ENCODE measurements around the gene FHOD3. TPM values are rescaled to one million over a fixed set of nuclear protein-coding genes. Genes with fewer than 3 reads are reported as not detected.

The FHOD3 gene
- total and polyA plus RNA-seq, 2 of the 8 experiments (the other 6 are each of a cell fraction or from before 2014, with no cell fraction given), result 9.7 to 10.5 TPM

DNA sequence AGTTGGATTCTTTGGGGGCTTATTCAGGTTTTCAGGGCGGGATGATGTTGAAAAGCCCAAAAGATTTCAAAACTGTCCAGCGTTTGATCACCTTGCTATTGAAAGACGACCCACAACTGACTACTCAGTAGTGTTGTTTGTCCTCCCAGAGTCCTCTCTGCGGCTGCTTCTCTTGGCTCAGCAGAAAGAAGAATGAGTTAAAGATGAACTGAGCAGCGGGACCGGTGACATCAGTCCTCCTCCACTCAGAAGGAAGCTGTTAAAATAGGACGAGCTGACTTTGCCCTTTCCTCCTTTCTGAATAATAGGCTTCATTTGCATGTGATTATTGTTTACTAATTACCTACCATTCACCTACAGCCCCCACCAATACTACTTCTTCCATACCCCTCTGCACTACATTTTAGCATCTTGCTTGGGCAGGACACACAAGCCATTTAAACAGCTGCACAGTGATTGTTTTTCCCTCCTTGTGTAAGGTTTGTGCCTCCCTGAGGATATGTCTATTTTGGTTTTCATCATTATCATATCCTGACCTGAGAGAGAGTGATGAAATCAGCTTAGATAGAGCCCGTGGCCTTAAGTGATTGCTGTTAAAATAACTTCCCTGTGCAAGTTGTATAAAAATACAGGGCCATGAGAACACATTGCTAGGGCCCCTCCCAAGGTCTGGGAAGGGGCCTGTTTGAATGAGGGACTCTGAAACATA lies 261.8 kb downstream of the FHOD3 start:
- H2AFZ ChIP-seq (ENCODE audit: low read length), result no peak overlapping the region
- no peak overlapping the region for H4K91ac ChIP-seq (replicated peaks; ENCODE audit: insufficient read length, low read length)
- H3K56ac ChIP-seq (replicated peaks; ENCODE audit: insufficient read length, low read depth, low read length), result no peak overlapping the region
- no peak overlapping the region for H2BK5ac ChIP-seq (ENCODE audit: low read depth, low read length)
- peaks cover 0 to 15% (median 6%) of the 10 kb centered on the region in 4 experiments; a peak in 4 of 7 replicates for H3K4me1 ChIP-seq (replicated peaks in 1 of 4; ENCODE audit: control insufficient read depth in 3 of 4, insufficient read depth in 4 of 4, low read length in 3 of 4)
- no peak overlapping the region for H4K5ac ChIP-seq (ENCODE audit: insufficient read length, low read depth, low read length)
- H2BK120ac ChIP-seq (replicated peaks; ENCODE audit: low read depth, low read length), result no peak overlapping the region
- H3K14ac ChIP-seq (ENCODE audit: insufficient read length), result no peak overlapping the region
- H3K27ac ChIP-seq (ENCODE audit: low read depth, low read length), result no peak overlapping the region
- H4K20me1 ChIP-seq (replicated peaks in 1 of 2; ENCODE audit: control insufficient read depth in 1 of 2, insufficient read depth in 2 of 2, low read length in 2 of 2), result no peaks in the 10 kb centered on the region
- no peak overlapping the region for H3K4me2 ChIP-seq (ENCODE audit: insufficient read depth in 1 of 2, low read depth in 2 of 2, low read length in 2 of 2)
- no peak overlapping the region for H3K4me3 ChIP-seq (ENCODE audit: extremely low read depth in 1 of 4, insufficient read depth in 2 of 4, low read depth in 3 of 4, low read length in 4 of 4)
- no peak for TF ChIP-seq RFX5 (IDR thresholded peaks at IDR 0.05; ENCODE audit: borderline replicate concordance, low read depth, low read length)
- no peak for TF ChIP-seq HDAC6 (IDR thresholded peaks at IDR 0.05; ENCODE audit: low read depth, low read length)
- no peak for TF ChIP-seq GTF2F1 (IDR thresholded peaks at IDR 0.05; ENCODE audit: borderline replicate concordance, low read depth, low read length)
- no peak for TF ChIP-seq SP2 (IDR thresholded peaks at IDR 0.05; ENCODE audit: low read length)
- TF ChIP-seq CEBPB (IDR thresholded peaks at IDR 0.05; ENCODE audit: low read depth, low read length), result no peak
- TF ChIP-seq, protein P1, sequence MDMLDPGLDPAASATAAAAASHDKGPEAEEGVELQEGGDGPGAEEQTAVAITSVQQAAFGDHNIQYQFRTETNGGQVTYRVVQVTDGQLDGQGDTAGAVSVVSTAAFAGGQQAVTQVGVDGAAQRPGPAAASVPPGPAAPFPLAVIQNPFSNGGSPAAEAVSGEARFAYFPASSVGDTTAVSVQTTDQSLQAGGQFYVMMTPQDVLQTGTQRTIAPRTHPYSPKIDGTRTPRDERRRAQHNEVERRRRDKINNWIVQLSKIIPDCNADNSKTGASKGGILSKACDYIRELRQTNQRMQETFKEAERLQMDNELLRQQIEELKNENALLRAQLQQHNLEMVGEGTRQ (IDR thresholded peaks at IDR 0.05; ENCODE audit: low read length), result no peak
- no peak for TF ChIP-seq MAFK (IDR thresholded peaks at IDR 0.05; ENCODE audit: low read depth, low read length)
- TF ChIP-seq HDAC2 (IDR thresholded peaks at IDR 0.05; ENCODE audit: borderline replicate concordance in 1 of 2, low read depth in 2 of 2, low read length in 2 of 2), result no peak
- TF ChIP-seq, protein P2, sequence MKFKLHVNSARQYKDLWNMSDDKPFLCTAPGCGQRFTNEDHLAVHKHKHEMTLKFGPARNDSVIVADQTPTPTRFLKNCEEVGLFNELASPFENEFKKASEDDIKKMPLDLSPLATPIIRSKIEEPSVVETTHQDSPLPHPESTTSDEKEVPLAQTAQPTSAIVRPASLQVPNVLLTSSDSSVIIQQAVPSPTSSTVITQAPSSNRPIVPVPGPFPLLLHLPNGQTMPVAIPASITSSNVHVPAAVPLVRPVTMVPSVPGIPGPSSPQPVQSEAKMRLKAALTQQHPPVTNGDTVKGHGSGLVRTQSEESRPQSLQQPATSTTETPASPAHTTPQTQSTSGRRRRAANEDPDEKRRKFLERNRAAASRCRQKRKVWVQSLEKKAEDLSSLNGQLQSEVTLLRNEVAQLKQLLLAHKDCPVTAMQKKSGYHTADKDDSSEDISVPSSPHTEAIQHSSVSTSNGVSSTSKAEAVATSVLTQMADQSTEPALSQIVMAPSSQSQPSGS (IDR thresholded peaks at IDR 0.05; ENCODE audit: low read length), result no peak
- TF ChIP-seq SRF (IDR thresholded peaks at IDR 0.05; ENCODE audit: low read depth, low read length), result no peak
- no peak overlapping the region for H3K23ac ChIP-seq (ENCODE audit: insufficient read length)
- H3K27me3 ChIP-seq (replicated peaks in 1 of 4; ENCODE audit: control insufficient read depth in 3 of 4, extremely low read depth in 1 of 4, insufficient read depth in 3 of 4, low read length in 3 of 4), result no peaks in the 10 kb centered on the region
- H2BK15ac ChIP-seq (ENCODE audit: low read length), result no peak overlapping the region
- no peaks in the 10 kb centered on the region; the same call in 1 of the 2 replicates for H3K79me1 ChIP-seq (ENCODE audit: low read depth, low read length)
- H3K36me3 ChIP-seq (ENCODE audit: control insufficient read depth in 2 of 4, insufficient read depth in 4 of 4, low read length in 3 of 4), result no peaks in the 10 kb centered on the region; a peak in 1 of 8 replicates
- no peak overlapping the region for H4K8ac ChIP-seq (ENCODE audit: extremely low read depth, insufficient read depth, low read length)
- H3K18ac ChIP-seq (ENCODE audit: extremely low read depth, low read length), result no peak overlapping the region
- WGBS, 2 experiments (ENCODE audit: extremely low coverage in 1 of 2, insufficient coverage in 1 of 2, insufficient read length in 1 of 2, insufficient replicate concordance in 2 of 2, low coverage in 1 of 2, low lambda C conversion rate in 2 of 2, missing lambda C conversion rate in 1 of 2), result 82% methylated on average over 8 of the region's 8 CpGs; no CpG with 5 or more reads in 1 of the 2 experiments
- no peak for FAIRE-seq
- H3K9me3 ChIP-seq (ENCODE audit: insufficient read depth in 2 of 2, low read depth in 1 of 2, low read length in 1 of 2), result no peaks in the 10 kb centered on the region
- ChIA-PET CTCF (ENCODE audit: partially characterized antibody) (interaction anchor here (1.0 to 2.7 kb wide), 5 partner anchors 13 to 147 kb away, joined by 3 to 21 read pairs (median 5); no protein-coding TSS in a partner anchor), POLR2A (ENCODE audit: partially characterized antibody) (no interaction called here)
- H3K23me2 ChIP-seq (ENCODE audit: low read depth, low read length), result no peaks in the 10 kb centered on the region
- DNase-seq (ENCODE audit: low read depth in 1 of 2, low spot score in 2 of 2), result no peak
- H3K4ac ChIP-seq (replicated peaks; ENCODE audit: insufficient read length, low read depth, low read length), result no peak overlapping the region
- H2AK5ac ChIP-seq (ENCODE audit: low read depth, low read length), result no peak overlapping the region
- no peak overlapping the region for H2BK20ac ChIP-seq (ENCODE audit: low read length)
- no peak overlapping the region for H2BK12ac ChIP-seq (ENCODE audit: low read depth, low read length)
- H3K9ac ChIP-seq (replicated peaks in 1 of 4; ENCODE audit: extremely low read depth in 1 of 4, low read depth in 3 of 4, low read length in 3 of 4), result no peak overlapping the region; a peak in 1 of 7 replicates
- no peaks in the 10 kb centered on the region for H3K79me2 ChIP-seq (ENCODE audit: control insufficient read depth in 1 of 2, insufficient read depth in 2 of 2, low read length in 2 of 2)
